HCT116 (cell line): ENCODE data around the gene FAM241A. TPM values are rescaled to one million over a fixed set of nuclear protein-coding genes. Genes with fewer than 3 reads are reported as not detected.

Experiments used
- ATAC-seq: fragments of 200-7000 bp; cut with Tn5 transposase; 2 replicates; pipeline ENCODE4 v1.9.1; 2020; ENCODE audit warnings: mild to moderate bottlenecking, moderate library complexity
- BruUV-seq: library from RNA; stranded (reverse); fragments of 400-500 nt; replicated peaks from 2 replicates; lab custom pipeline; 2021; lab: Mats Ljungman, UMichigan
- CTCF ChIA-PET: fragments of 300-600 bp; sonication (Branson Sonifier 250); formaldehyde crosslinking; loops from one replicate; lab custom pipeline; 2021; ENCODE audit warnings: antibody characterized with exemption; lab: Charles Lee
- POLR2A ChIA-PET: fragments of 300-600, 350-600 bp; sonication (Branson Sonifier 250); formaldehyde crosslinking; loops from one replicate; lab custom pipeline; 2021; ENCODE audit warnings: antibody characterized with exemption; lab: Charles Lee
- RAD21 ChIA-PET, 2 experiments: fragments of 300-600 bp; sonication (Branson Sonifier 250); formaldehyde crosslinking; loops; one replicate each; lab custom pipeline; 2023; ENCODE audit warnings: low total read pairs in 2 of 2; ENCODE audit not compliant: uncharacterized antibody in 2 of 2, unreplicated experiment in 2 of 2, low non-redundant PET in 1 of 2; lab: Charles Lee
- DNase-seq: peaks from one replicate; pipeline ENCODE4 v3.0.0-alpha.2; 2010; ENCODE audit warnings: low read depth, low spot score
- H2AFZ ChIP-seq: fragments of 200-600 bp; shearing (Covaris generic), sonication (generic); 2 replicates; pipeline ENCODE4 v1.6.1; 2017; ENCODE audit warnings: low read depth, mixed run types, mixed read lengths, antibody characterized with exemption, low read length; ENCODE audit not compliant: poor library complexity, severe bottlenecking
- H3K27ac ChIP-seq: 2 replicates; pipeline ENCODE4 v1.5.1; 2012; ENCODE audit warnings: low read depth, low read length
- H3K27me3 ChIP-seq: fragments of 200-600 bp; sonication (generic); 2 replicates; pipeline ENCODE4 v1.6.1; 2016; ENCODE audit warnings: mixed run types, low read length, mixed read lengths; ENCODE audit not compliant: insufficient read depth
- H3K36me3 ChIP-seq, 2 experiments: fragments of 200-500 bp in 1 of 2; fragments of 200-600 bp in 1 of 2; sonication (Bioruptor generic) in 1 of 2; sonication (generic) in 1 of 2; 2 replicates each; pipeline versions ENCODE4 v1.5.1 to v1.6.1; 2014 to 2016; ENCODE audit warnings: low read length in 2 of 2, inconsistent platforms in 1 of 2, mixed read lengths in 1 of 2, mixed run types in 1 of 2; ENCODE audit not compliant: insufficient read depth in 2 of 2, control insufficient read depth in 1 of 2
- H3K4me1 ChIP-seq, 2 experiments: fragments of 200-600 bp in 1 of 2; sonication (generic) in 1 of 2; 2 replicates each; pipeline versions ENCODE4 v1.5.1 to v1.6.1; 2012 to 2017; ENCODE audit warnings: low read length in 2 of 2, inconsistent platforms in 1 of 2, mild to moderate bottlenecking in 1 of 2, mixed read lengths in 1 of 2, mixed run types in 1 of 2, moderate library complexity in 1 of 2; ENCODE audit not compliant: insufficient read depth in 2 of 2, control insufficient read depth in 1 of 2
- H3K4me2 ChIP-seq: fragments of 200-600 bp; sonication (generic); 2 replicates; pipeline ENCODE4 v1.6.1; 2017; ENCODE audit warnings: mixed run types, low read length, mixed read lengths
- H3K4me3 ChIP-seq, 2 experiments: fragments of 200-600 bp in 1 of 2; sonication (generic) in 1 of 2; replicated peaks in 1 of 2; 2 replicates each; pipeline ENCODE4 v1.5.1; 2011 to 2016; ENCODE audit warnings: low read length in 2 of 2, control low read depth in 1 of 2, low read depth in 1 of 2, mild to moderate bottlenecking in 1 of 2, mixed read lengths in 1 of 2, mixed run types in 1 of 2
- H3K79me2 ChIP-seq: fragments of 200-600 bp; sonication (generic); 2 replicates; pipeline ENCODE4 v1.6.1; 2017; ENCODE audit warnings: mild to moderate bottlenecking, mixed run types, low read length, moderate library complexity, mixed read lengths; ENCODE audit not compliant: insufficient read depth
- H3K9ac ChIP-seq: fragments of 200-600 bp; sonication (generic); 2 replicates; pipeline ENCODE4 v1.6.1; 2016; ENCODE audit warnings: low read length, mixed read lengths
- H3K9me2 ChIP-seq: fragments of 200-600 bp; sonication (generic), shearing (Covaris generic); 2 replicates; pipeline ENCODE4 v1.6.1; 2017; ENCODE audit warnings: mixed run types, mild to moderate bottlenecking, moderate library complexity; ENCODE audit not compliant: insufficient read depth
- H3K9me3 ChIP-seq, 2 experiments: fragments of 200-500 bp in 1 of 2; fragments of 200-600 bp in 1 of 2; sonication (Bioruptor generic) in 1 of 2; sonication (generic) in 1 of 2; 2 replicates each; pipeline ENCODE4 v1.6.1; 2014 to 2017; ENCODE audit warnings: low read length in 2 of 2, mixed read lengths in 2 of 2, inconsistent platforms in 1 of 2, low read depth in 1 of 2, mild to moderate bottlenecking in 1 of 2, mixed run types in 1 of 2, moderate library complexity in 1 of 2; ENCODE audit not compliant: control insufficient read depth in 1 of 2, insufficient read depth in 1 of 2
- H4K20me1 ChIP-seq: fragments of 200-600 bp; sonication (generic), shearing (Covaris generic); 2 replicates; pipeline ENCODE4 v1.6.1; 2017; ENCODE audit warnings: mixed run types, mild to moderate bottlenecking, moderate library complexity; ENCODE audit not compliant: insufficient read depth
- CBX3 ChIP-seq: IDR thresholded peaks from 2 replicates; pipeline ENCODE4 v1.6.1; 2012; ENCODE audit warnings: low read depth
- CEBPB ChIP-seq: IDR thresholded peaks from 2 replicates; pipeline ENCODE4 v1.6.1; 2012; ENCODE audit warnings: low read depth
- ELF1 ChIP-seq: IDR thresholded peaks from 2 replicates; pipeline ENCODE4 v1.6.1; 2012; ENCODE audit warnings: low read depth, borderline replicate concordance
- EZH2 ChIP-seq: fragments of 200-600 bp; sonication (generic); IDR thresholded peaks from 2 replicates; pipeline ENCODE4 v1.6.1; 2017; ENCODE audit warnings: antibody characterized with exemption, mixed run types
- EZH2phosphoT487 ChIP-seq: fragments of 200-600 bp; IDR thresholded peaks from 2 replicates; pipeline ENCODE4 v1.6.1; 2018; ENCODE audit warnings: antibody characterized with exemption, borderline replicate concordance
- FOSL1 ChIP-seq: IDR thresholded peaks from 2 replicates; pipeline ENCODE4 v1.6.1; 2012; ENCODE audit warnings: low read depth
- JUND ChIP-seq: IDR thresholded peaks from 2 replicates; pipeline ENCODE4 v1.6.1; 2012
- POLR2A ChIP-seq: IDR thresholded peaks from 2 replicates; pipeline ENCODE4 v1.7.0; 2011; ENCODE audit warnings: borderline replicate concordance; ENCODE audit not compliant: insufficient read depth, insufficient read length; ENCODE audit errors: extremely low read depth
- POLR2AphosphoS5 ChIP-seq: IDR thresholded peaks from 2 replicates; pipeline ENCODE4 v1.6.1; 2011; ENCODE audit warnings: mild to moderate bottlenecking, low read depth, low read length, moderate library complexity
- RAD21 ChIP-seq: IDR thresholded peaks from 2 replicates; pipeline ENCODE4 v1.6.1; 2012; ENCODE audit warnings: low read depth, mild to moderate bottlenecking
- SIN3A ChIP-seq: IDR thresholded peaks from 2 replicates; pipeline ENCODE4 v1.6.1; 2012; ENCODE audit warnings: low read depth
- SP1 ChIP-seq: IDR thresholded peaks from 2 replicates; pipeline ENCODE4 v1.6.1; 2012; ENCODE audit warnings: low read depth
- SRF ChIP-seq: IDR thresholded peaks from 2 replicates; pipeline ENCODE4 v1.6.1; 2012; ENCODE audit warnings: low read depth
- TCF7L2 ChIP-seq: IDR thresholded peaks from 2 replicates; pipeline ENCODE4 v1.7.0; 2011; ENCODE audit warnings: borderline replicate concordance, inconsistent platforms; ENCODE audit not compliant: insufficient read depth, insufficient read length; ENCODE audit errors: extremely low read depth
- YY1 ChIP-seq: IDR thresholded peaks from 2 replicates; pipeline ENCODE4 v1.6.1; 2011; ENCODE audit warnings: low read length, low read depth, moderate library complexity, mild to moderate bottlenecking; ENCODE audit not compliant: insufficient replicate concordance; ENCODE audit errors: extremely low read depth
- ZFX ChIP-seq: fragments of 450-650 bp; IDR thresholded peaks from 2 replicates; pipeline ENCODE4 v1.6.1; 2017
- ZNF274 ChIP-seq: fragments of 200-500 bp; sonication (Bioruptor generic); IDR thresholded peaks from 2 replicates; pipeline ENCODE4 v1.6.1; 2014; ENCODE audit warnings: mild to moderate bottlenecking, low read depth, low read length, inconsistent platforms
- intact Hi-C: fragments of 100-400 bp; cut with micrococcal nuclease; formaldehyde crosslinking; loops from 2 replicates; pipeline ENCODE4 v1.10.0; 2022
- total RNA-seq: library from RNA; stranded (reverse); gene quantifications from one replicate; pipeline ENCODE4 v1.2.1, GENCODE V29; 2021; ENCODE audit not compliant: unreplicated experiment
- TF ChIP-seq, protein P1 (sequence below): IDR thresholded peaks from 2 replicates; pipeline ENCODE4 v1.6.1; 2012
- TF ChIP-seq, protein P2 (sequence below), 3 experiments: fragments of 200-600 bp in 1 of 3; sonication (generic) in 1 of 3; IDR thresholded peaks in 2 of 3; conservative IDR thresholded peaks in 1 of 3; 2 replicates each; pipeline ENCODE4 v1.5.1; 2012 to 2017; ENCODE audit warnings: low read depth in 2 of 3, low read length in 2 of 3, antibody characterized with exemption in 1 of 3, borderline replicate concordance in 1 of 3, control low read depth in 1 of 3, mild to moderate bottlenecking in 1 of 3, mixed read lengths in 1 of 3, mixed run types in 1 of 3, moderate library complexity in 1 of 3; ENCODE audit not compliant: insufficient read depth in 1 of 3
- TF ChIP-seq, protein P3 (sequence below): IDR thresholded peaks from 2 replicates; pipeline ENCODE4 v1.6.1; 2011; ENCODE audit warnings: mild to moderate bottlenecking, low read length, moderate library complexity; ENCODE audit not compliant: insufficient replicate concordance; ENCODE audit errors: extremely low read depth

The FAM241A gene
- total RNA-seq, 1 experiment from 2014 or later: 4.5 TPM

DNA sequence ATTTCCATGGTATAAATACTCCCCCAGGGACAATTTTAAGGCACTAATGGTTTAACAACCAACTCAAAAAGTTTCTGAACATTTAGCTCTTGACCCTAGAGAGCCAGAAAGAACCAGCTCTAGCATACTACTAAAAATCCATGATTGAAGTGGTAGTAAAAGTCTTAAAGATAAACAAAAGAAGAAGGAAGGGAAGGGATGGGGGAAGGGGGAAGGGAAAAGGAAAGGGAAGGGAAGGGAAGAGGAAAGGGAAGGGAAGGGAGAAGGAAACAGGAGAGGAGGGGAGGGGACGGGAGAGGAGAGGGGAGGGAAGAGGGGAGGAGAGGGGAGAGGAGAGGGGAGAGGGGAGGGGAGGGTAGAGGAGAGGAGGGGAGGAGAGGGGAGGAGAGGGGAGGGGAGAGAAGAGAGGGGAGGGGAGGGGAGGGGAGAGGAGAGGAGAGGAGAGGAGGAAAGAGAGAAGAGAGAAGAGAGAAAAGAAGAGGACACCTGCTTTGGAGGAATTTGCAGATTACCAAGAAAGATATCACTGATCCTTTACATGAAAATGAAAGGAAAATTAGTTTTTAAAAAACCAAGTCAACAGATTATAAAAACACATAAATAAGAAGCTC lies 26.4 kb upstream of the FAM241A start (continued):
- no peak for TF ChIP-seq SIN3A
- TF ChIP-seq, protein P1, sequence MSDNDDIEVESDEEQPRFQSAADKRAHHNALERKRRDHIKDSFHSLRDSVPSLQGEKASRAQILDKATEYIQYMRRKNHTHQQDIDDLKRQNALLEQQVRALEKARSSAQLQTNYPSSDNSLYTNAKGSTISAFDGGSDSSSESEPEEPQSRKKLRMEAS: no peak
- TF ChIP-seq, all 23 proteins: peak for 0

DNA sequence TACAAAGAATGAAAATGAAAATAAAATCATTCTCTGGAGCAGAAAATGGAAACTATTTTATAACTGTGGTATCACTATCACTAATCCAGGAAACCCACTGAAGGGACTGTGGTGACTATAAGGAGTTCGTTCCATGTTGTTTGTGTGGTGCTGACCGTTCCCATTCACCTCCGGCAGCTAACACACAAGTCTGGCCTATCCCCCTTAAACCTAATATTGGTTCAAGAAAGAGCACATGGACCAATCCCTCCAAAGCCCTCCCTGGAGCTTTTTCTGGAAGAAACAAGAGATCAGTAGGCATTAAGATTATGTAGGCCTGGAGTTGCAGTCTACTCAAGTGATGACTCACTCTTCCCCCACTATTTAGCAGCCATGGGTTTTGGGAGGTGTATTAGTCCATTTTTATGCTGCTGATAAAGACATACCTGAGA lies 25.9 kb upstream of the FAM241A start:
- Histone ChIP-seq H3K27ac (no peak overlapping the region), H3K27me3 (no peaks in the 10 kb centered on the region), H4K20me1 (no peaks in the 10 kb centered on the region), H3K9me3 (no peaks in the 10 kb centered on the region), H3K9ac (no peak overlapping the region)
- RAD21 ChIA-PET: no interaction called here
- POLR2A ChIA-PET: no interaction called here
- DNase-seq: no peak
- TF ChIP-seq ZNF274 (no peak), RAD21 (no peak), YY1 (no peak), EZH2 (no peak), JUND (no peak), SIN3A (no peak), SP1 (no peak), SRF (no peak), ZFX (no peak), CBX3 (no peak), CEBPB (no peak), ELF1 (no peak), POLR2A (no peak), POLR2AphosphoS5 (no peak), FOSL1 (no peak), TCF7L2 (no peak), EZH2phosphoT487 (no peak)
- TF ChIP-seq, protein P2, sequence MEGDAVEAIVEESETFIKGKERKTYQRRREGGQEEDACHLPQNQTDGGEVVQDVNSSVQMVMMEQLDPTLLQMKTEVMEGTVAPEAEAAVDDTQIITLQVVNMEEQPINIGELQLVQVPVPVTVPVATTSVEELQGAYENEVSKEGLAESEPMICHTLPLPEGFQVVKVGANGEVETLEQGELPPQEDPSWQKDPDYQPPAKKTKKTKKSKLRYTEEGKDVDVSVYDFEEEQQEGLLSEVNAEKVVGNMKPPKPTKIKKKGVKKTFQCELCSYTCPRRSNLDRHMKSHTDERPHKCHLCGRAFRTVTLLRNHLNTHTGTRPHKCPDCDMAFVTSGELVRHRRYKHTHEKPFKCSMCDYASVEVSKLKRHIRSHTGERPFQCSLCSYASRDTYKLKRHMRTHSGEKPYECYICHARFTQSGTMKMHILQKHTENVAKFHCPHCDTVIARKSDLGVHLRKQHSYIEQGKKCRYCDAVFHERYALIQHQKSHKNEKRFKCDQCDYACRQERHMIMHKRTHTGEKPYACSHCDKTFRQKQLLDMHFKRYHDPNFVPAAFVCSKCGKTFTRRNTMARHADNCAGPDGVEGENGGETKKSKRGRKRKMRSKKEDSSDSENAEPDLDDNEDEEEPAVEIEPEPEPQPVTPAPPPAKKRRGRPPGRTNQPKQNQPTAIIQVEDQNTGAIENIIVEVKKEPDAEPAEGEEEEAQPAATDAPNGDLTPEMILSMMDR (IDR thresholded peaks at IDR 0.05 in 2 of 3, conservative IDR thresholded peaks at IDR 0.05 in 1 of 3; ENCODE audit: borderline replicate concordance in 1 of 3, insufficient read depth in 1 of 3, low read depth in 2 of 3, low read length in 2 of 3): no peak
- TF ChIP-seq, protein P1: no peak
- TF ChIP-seq, protein P3, sequence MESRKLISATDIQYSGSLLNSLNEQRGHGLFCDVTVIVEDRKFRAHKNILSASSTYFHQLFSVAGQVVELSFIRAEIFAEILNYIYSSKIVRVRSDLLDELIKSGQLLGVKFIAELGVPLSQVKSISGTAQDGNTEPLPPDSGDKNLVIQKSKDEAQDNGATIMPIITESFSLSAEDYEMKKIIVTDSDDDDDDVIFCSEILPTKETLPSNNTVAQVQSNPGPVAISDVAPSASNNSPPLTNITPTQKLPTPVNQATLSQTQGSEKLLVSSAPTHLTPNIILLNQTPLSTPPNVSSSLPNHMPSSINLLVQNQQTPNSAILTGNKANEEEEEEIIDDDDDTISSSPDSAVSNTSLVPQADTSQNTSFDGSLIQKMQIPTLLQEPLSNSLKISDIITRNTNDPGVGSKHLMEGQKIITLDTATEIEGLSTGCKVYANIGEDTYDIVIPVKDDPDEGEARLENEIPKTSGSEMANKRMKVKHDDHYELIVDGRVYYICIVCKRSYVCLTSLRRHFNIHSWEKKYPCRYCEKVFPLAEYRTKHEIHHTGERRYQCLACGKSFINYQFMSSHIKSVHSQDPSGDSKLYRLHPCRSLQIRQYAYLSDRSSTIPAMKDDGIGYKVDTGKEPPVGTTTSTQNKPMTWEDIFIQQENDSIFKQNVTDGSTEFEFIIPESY: no peak
- TF ChIP-seq, all 23 proteins: peak for 0
- Histone ChIP-seq H3K36me3 (no peaks in the 10 kb centered on the region), H3K4me1 (no peaks in the 10 kb centered on the region), H3K9me2 (no peaks in the 10 kb centered on the region), H3K4me3 (no peak overlapping the region), H2AFZ (no peak overlapping the region), H3K79me2 (no peaks in the 10 kb centered on the region), H3K4me2 (no peak overlapping the region)
- CTCF ChIA-PET: no interaction called here
- BruUV-seq: no TSS peak
- ATAC-seq: no peak
- intact Hi-C loops: no loop called here
